CD4-positive, alpha-beta memory T cell (primary cell): ENCODE data around the gene TRAF7. TPM values are rescaled to one million over a fixed set of nuclear protein-coding genes. Genes with fewer than 3 reads are reported as not detected.
"Not testable (repeated sequence)": the region's sequence is repeated elsewhere in the genome, so short reads cannot be mapped to it uniquely, and the experiment has no call there.

Source experiments
- CTCF ChIA-PET: fragments of 350-600 bp; sonication (Branson Sonifier 250); formaldehyde crosslinking; loops from one replicate; lab custom pipeline; 2021; ENCODE audit warnings: inconsistent platforms; ENCODE audit not compliant: partially characterized antibody; lab: Charles Lee
- POLR2A ChIA-PET: fragments of 350-600 bp; sonication (Branson Sonifier 250); formaldehyde crosslinking; loops from one replicate; lab custom pipeline; 2021; ENCODE audit not compliant: partially characterized antibody; lab: Charles Lee
- DNase-seq, 5 donors: peaks; one replicate each; pipeline versions ENCODE4 v3.0.0 to v3.0.0-alpha.2; 2020 to 2022; ENCODE audit warnings: mixed read lengths in 1 of 5
- H3K27ac ChIP-seq: one replicate; pipeline ENCODE4 v1.7.0; 2013; ENCODE audit warnings: low read depth, low read length
- H3K27me3 ChIP-seq: 2 replicates; pipeline ENCODE4 v1.7.0; 2013; ENCODE audit warnings: mild to moderate bottlenecking, low read length, moderate library complexity; ENCODE audit not compliant: insufficient read depth
- H3K36me3 ChIP-seq: 2 replicates; pipeline ENCODE4 v1.7.0; 2013; ENCODE audit warnings: mild to moderate bottlenecking, low read length, moderate library complexity; ENCODE audit not compliant: insufficient read depth
- H3K4me1 ChIP-seq: 2 replicates; pipeline ENCODE4 v1.7.0; 2013; ENCODE audit warnings: mild to moderate bottlenecking, low read length, moderate library complexity; ENCODE audit not compliant: insufficient read depth
- H3K4me3 ChIP-seq, 2 donors: one replicate each; pipeline ENCODE4 v1.7.0; 2013; ENCODE audit warnings: low read length in 2 of 2, mild to moderate bottlenecking in 1 of 2
- H3K9me3 ChIP-seq, 2 donors: one replicate each; pipeline ENCODE4 v1.7.0; 2013; ENCODE audit warnings: low read length in 2 of 2, control low read depth in 1 of 2; ENCODE audit not compliant: control insufficient read depth in 1 of 2
- H3K27ac Mint-ChIP-seq, 7 donors: one replicate each; pipeline ENCODE4 v1.8.0; 2020 to 2021; ENCODE audit warnings: mixed read lengths in 7 of 7, mild to moderate bottlenecking in 6 of 7, inconsistent platforms in 3 of 7, moderate library complexity in 3 of 7
- H3K27me3 Mint-ChIP-seq, 2 donors: one replicate each; pipeline ENCODE4 v1.8.0; 2020 to 2021; ENCODE audit warnings: mixed read lengths in 2 of 2
- H3K36me3 Mint-ChIP-seq, 2 donors: one replicate each; pipeline ENCODE4 v1.8.0; 2020 to 2021; ENCODE audit warnings: mixed read lengths in 2 of 2, inconsistent platforms in 1 of 2, mild to moderate bottlenecking in 1 of 2
- H3K4me1 Mint-ChIP-seq, 4 donors: one replicate each; pipeline ENCODE4 v1.8.0; 2020 to 2021; ENCODE audit warnings: mixed read lengths in 4 of 4, mild to moderate bottlenecking in 1 of 4
- H3K4me3 Mint-ChIP-seq, 8 donors: one replicate each; pipeline ENCODE4 v1.8.0; 2020 to 2021; ENCODE audit warnings: mixed read lengths in 8 of 8, mild to moderate bottlenecking in 7 of 8, moderate library complexity in 6 of 8, inconsistent platforms in 3 of 8
- H3K9me3 Mint-ChIP-seq, 8 donors: one replicate each; pipeline ENCODE4 v1.8.0; 2020 to 2021; ENCODE audit warnings: mixed read lengths in 8 of 8, mild to moderate bottlenecking in 5 of 8, inconsistent platforms in 3 of 8, moderate library complexity in 1 of 8
- intact Hi-C: fragments of 100-400 bp; cut with micrococcal nuclease; formaldehyde crosslinking; loops from one replicate; pipeline ENCODE4 v1.15.1; 2023
- polyA plus RNA-seq, 2 donors: library from polyadenylated mRNA; unstranded; fragments of 300-500 nt; fragmentation: Illumina TruSeq; gene quantifications; one replicate each; pipeline ENCODE4 v1.2.3, GENCODE V29; 2021
- total RNA-seq, 2 experiments: library from RNA; stranded (reverse); gene quantifications; one replicate each; pipeline ENCODE4 v1.2.3, GENCODE V29; 2021

Gene TRAF7
- total and polyA plus RNA-seq, 4 experiments from 2014 or later: 1.9 to 41.9 (median 24.9) TPM

DNA sequence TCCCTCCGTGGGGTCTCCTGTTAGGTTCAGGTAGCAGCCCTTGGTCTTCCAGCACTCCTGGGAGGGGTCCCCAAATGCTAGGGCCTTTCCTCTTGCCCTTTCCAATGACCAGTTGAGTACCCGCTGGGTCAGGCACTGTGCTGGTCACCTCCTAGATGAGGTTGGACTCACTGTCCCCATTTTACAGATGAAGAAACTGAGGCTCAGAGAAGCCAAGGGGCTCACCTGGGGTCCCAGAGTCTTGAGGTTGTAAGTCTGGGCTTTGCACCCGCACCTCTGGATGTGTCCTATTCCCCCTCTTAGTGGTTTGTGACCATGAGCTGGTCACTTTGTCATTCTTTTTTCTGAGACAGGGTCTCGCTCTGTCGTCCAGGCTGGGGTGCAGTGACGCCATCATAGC, 42.2 kb downstream of the TRAF7 start:
- Mint-ChIP-seq H3K4me3 (peak overlapping the region in 6 of 8 donors; percentile 27 to 67 (median 56)), H3K4me1 (peaks cover 2 to 13% (median 7%) of the 10 kb centered on the region in 4 donors), H3K9me3 (no peaks in the 10 kb centered on the region), H3K36me3 (no peaks in the 10 kb centered on the region), H3K27me3 (peaks cover 16 to 17% of the 10 kb centered on the region in 2 donors), H3K27ac (peak overlapping the region in 1 of 7 donors; percentile 19)
- ChIA-PET POLR2A (interaction anchor here (0.6 to 1.5 kb wide), 2 partner anchors 10 to 17 kb away, joined by 3 read pairs; partner anchors contain the start of gene PGP), CTCF (interaction anchor here (1.0 kb wide), 1 partner anchor 54 kb away, joined by 4 read pairs; the partner anchor contains the start of gene ECI1)
- no peak overlapping the region for H3K4me3 ChIP-seq
- no peaks in the 10 kb centered on the region for H3K9me3 ChIP-seq
- H3K36me3 ChIP-seq: no peaks in the 10 kb centered on the region
- peaks cover 11% of the 10 kb centered on the region for H3K4me1 ChIP-seq
- H3K27me3 ChIP-seq: peaks cover 30% of the 10 kb centered on the region
- DNase-seq: no peak
- intact Hi-C loops: no loop called here
- no peak overlapping the region for H3K27ac ChIP-seq

DNA sequence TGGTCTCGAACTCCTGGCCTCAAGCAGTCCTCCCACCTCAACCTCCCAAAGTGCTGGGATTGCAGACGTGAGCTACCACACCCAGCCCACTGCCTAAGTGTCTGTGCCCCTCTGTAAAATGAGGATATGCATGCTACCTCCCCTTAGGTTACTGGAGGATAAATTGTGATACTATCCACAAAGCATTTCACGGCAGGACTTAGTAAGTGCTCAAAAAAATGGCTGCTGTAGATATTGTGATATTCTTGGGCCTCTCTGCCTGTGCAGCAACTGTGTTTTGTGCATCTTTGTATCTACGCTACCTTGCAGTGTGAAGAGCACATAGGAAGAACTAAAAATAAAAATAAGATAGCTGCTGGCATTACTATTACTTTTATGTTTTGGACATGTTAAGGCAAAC, 42.7 kb downstream of the TRAF7 start:
- POLR2A ChIA-PET: interaction anchor here (0.6 kb wide), 1 partner anchor 10 kb away, joined by 3 read pairs; no protein-coding TSS in a partner anchor
- no peak for DNase-seq
- H3K4me1 Mint-ChIP-seq: peaks cover 2 to 13% (median 7%) of the 10 kb centered on the region in 4 donors
- Histone ChIP-seq H3K36me3 (no peaks in the 10 kb centered on the region), H3K9me3 (no peaks in the 10 kb centered on the region), H3K27me3 (peaks cover 30% of the 10 kb centered on the region), H3K4me3 (no peak overlapping the region), H3K4me1 (peaks cover 11% of the 10 kb centered on the region), H3K27ac (no peak overlapping the region)
- no peaks in the 10 kb centered on the region for H3K9me3 Mint-ChIP-seq
- CTCF ChIA-PET: interaction anchor here (1.0 kb wide), 1 partner anchor 53 kb away, joined by 4 read pairs; the partner anchor contains the start of gene ECI1
- peak overlapping the region in 6 of 8 donors; percentile 6 to 67 (median 56) for H3K4me3 Mint-ChIP-seq
- no peaks in the 10 kb centered on the region for H3K36me3 Mint-ChIP-seq
- no peak overlapping the region for H3K27ac Mint-ChIP-seq
- H3K27me3 Mint-ChIP-seq: peaks cover 16 to 17% of the 10 kb centered on the region in 2 donors
- intact Hi-C loops: no loop called here

DNA sequence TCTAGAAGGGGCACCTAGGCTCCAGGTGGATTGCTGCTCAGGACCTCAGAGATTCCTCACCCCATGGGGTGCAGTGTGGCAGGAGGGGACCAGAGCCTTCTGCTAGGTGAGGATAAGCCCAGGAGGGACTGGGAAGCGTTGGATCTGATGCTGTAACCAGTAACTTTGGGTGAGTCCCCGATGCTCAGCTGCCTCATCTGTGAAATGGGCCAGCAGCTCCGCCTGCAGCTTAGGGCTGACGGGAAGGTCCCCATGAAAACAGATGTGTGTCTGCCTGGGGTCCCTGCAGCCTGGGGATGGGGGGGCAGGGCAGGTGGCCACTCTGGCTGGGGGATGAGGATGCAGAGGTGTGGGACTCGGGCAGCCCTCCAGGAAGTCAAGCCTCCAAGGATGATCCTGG, 43.5 kb downstream of the TRAF7 start:
- peak overlapping the region in 1 of 8 donors; percentile 27 for H3K4me3 Mint-ChIP-seq
- no peak overlapping the region for H3K4me3 ChIP-seq
- no peaks in the 10 kb centered on the region for H3K36me3 ChIP-seq
- H3K27me3 Mint-ChIP-seq: peaks cover 16 to 17% of the 10 kb centered on the region in 2 donors
- peaks cover 2 to 18% (median 9%) of the 10 kb centered on the region in 4 donors for H3K4me1 Mint-ChIP-seq
- H3K27me3 ChIP-seq: peaks cover 30% of the 10 kb centered on the region
- no peaks in the 10 kb centered on the region for H3K9me3 Mint-ChIP-seq
- POLR2A ChIA-PET: no interaction called here
- intact Hi-C loops: no loop called here
- no peak overlapping the region for H3K27ac Mint-ChIP-seq
- DNase-seq: no peak
- H3K9me3 ChIP-seq: no peaks in the 10 kb centered on the region
- H3K4me1 ChIP-seq: peaks cover 11% of the 10 kb centered on the region
- H3K36me3 Mint-ChIP-seq: no peaks in the 10 kb centered on the region
- CTCF ChIA-PET: no interaction called here
- H3K27ac ChIP-seq: no peak overlapping the region

DNA sequence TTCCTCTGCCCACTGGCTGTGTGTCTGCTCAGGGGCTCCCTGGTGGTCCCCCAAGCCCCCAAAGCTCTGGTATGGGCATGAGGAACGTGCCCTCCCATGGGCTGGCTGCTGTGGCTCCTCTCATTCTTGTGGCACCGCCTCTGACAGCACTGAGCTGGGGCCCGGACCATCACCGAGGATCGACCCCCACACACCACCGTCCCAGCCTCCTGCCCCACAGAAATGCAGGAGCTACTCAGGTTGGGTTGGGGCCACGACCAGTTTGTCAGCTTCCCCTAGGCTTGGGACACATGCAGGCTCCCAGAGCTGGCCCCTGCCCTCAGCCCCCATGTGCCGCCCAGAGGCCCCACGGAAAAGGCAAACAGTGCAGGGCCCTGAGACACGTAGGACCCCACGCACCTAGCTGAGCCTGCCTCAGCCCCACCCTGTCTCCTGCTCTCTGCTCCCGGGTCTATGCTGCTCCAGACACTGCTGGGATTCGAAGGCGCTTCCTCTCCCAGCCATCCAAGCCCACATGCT, 44.1 kb downstream of the TRAF7 start:
- POLR2A ChIA-PET: no interaction called here
- CTCF ChIA-PET: no interaction called here
- H3K36me3 Mint-ChIP-seq: peaks cover 0 to 2% of the 10 kb centered on the region in 2 donors

DNA sequence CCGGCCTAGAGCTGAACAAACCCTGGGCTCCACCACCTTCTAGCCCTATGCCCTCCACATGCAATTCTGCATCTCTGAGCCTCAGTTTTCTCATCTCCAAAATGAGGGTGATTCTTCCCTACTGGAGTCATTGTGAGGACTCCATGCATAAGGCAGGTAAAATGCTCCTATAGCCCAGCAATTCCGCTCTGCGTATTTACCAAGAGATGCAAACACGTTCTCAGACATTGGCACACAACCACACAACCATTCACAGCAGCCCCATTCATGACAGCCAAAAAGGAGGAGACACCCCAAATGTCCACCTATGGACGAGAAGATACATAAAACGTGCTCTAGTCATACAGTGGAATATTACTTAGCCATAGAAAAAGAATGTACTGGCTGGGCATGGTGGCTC, 44.7 kb downstream of the TRAF7 start:
- Histone ChIP-seq H3K27ac (no peak overlapping the region), H3K4me1 (peaks cover 12% of the 10 kb centered on the region), H3K27me3 (peaks cover 21% of the 10 kb centered on the region), H3K36me3 (no peaks in the 10 kb centered on the region), H3K9me3 (no peaks in the 10 kb centered on the region), H3K4me3 (no peak overlapping the region)
- ChIA-PET CTCF (no interaction called here), POLR2A (no interaction called here)
- H3K27ac Mint-ChIP-seq: no peak overlapping the region
- peaks cover 10 to 13% of the 10 kb centered on the region in 2 donors for H3K27me3 Mint-ChIP-seq
- no peak overlapping the region for H3K4me3 Mint-ChIP-seq
- H3K4me1 Mint-ChIP-seq: peaks cover 4 to 17% (median 10%) of the 10 kb centered on the region in 4 donors
- intact Hi-C loops: no loop called here
- H3K9me3 Mint-ChIP-seq: no peaks in the 10 kb centered on the region
- DNase-seq: no peak
- peaks cover 0 to 2% of the 10 kb centered on the region in 2 donors for H3K36me3 Mint-ChIP-seq

More for the DNA sequence above, 44.1 kb downstream of the TRAF7 start:
- Mint-ChIP-seq H3K27me3 (peaks cover 14 to 17% of the 10 kb centered on the region in 2 donors), H3K27ac (no peak overlapping the region), H3K9me3 (no peaks in the 10 kb centered on the region), H3K4me3 (no peak overlapping the region), H3K4me1 (peaks cover 5 to 22% (median 12%) of the 10 kb centered on the region in 4 donors)
- H3K27ac ChIP-seq: no peak overlapping the region
- peaks cover 27% of the 10 kb centered on the region for H3K27me3 ChIP-seq
- H3K9me3 ChIP-seq: no peaks in the 10 kb centered on the region
- peaks cover 15% of the 10 kb centered on the region for H3K4me1 ChIP-seq
- no peak for DNase-seq
- intact Hi-C loops: no loop called here
- H3K4me3 ChIP-seq: no peak overlapping the region
- no peaks in the 10 kb centered on the region for H3K36me3 ChIP-seq

DNA sequence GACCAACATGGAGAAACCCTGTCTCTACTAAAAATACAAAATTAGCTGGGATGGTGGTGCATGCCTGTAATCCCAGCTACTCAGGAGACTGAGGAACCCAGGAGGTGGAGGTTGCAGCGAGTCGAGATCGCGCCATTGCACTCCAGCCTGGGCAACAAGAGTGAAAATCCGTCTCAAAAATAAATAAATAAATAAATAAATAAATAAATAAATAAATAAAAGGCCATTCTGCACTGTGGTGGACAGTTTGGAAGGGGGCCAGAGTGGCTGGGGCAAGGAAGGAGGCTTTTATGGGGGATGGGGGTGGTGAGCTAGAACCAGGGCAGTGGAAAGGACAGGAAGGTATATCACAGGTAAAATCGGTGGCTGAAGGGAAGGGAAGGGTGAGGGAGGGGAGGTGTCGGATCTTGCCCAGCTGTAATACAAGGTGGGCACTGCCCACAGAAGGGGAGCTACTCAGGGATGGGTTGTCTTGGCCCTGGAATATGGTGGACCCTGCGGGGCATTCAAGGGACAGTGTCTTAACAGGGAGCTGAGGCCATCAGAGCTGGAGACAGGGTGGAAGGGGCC, 47.6 kb downstream of the TRAF7 start:
- intact Hi-C loops, DNase-seq, H3K27me3 ChIP-seq, H3K9me3 ChIP-seq, H3K9me3 Mint-ChIP-seq, H3K36me3 ChIP-seq, H3K27ac ChIP-seq, H3K4me3 ChIP-seq, H3K27me3 Mint-ChIP-seq: not testable (repeated sequence)
- ChIA-PET CTCF (interaction anchor here (0.6 to 0.7 kb wide), 2 partner anchors 135 to 696 kb away, joined by 3 to 4 read pairs; no protein-coding TSS in a partner anchor), POLR2A (interaction anchor here (0.9 to 5.3 kb wide), 5 partner anchors 8 to 49 kb away, joined by 3 to 24 read pairs (median 15); partner anchors contain the start of genes CASKIN1, E4F1, ECI1 and PGP)
- peaks cover 12 to 30% (median 18%) of the 10 kb centered on the region in 4 donors for H3K4me1 Mint-ChIP-seq
- H3K4me3 Mint-ChIP-seq: peak overlapping the region in 7 of 8 donors; percentile 54 to 78 (median 60)
- H3K36me3 Mint-ChIP-seq: peaks cover 6 to 14% of the 10 kb centered on the region in 2 donors
- peaks cover 26% of the 10 kb centered on the region for H3K4me1 ChIP-seq
- peak overlapping the region in 5 of 7 donors; percentile 13 to 87 (median 58) for H3K27ac Mint-ChIP-seq
